CD4-positive, alpha-beta T cell treated with Interferon alpha-2 for 1 hour (primary cell): Measurements from ENCODE around the gene TPRG1L.

Experiments
- DNase-seq, 2 donors: peaks; one replicate each; pipeline ENCODE4 v3.0.0-alpha.2; 2020 to 2022

TPRG1L gene

DNA sequence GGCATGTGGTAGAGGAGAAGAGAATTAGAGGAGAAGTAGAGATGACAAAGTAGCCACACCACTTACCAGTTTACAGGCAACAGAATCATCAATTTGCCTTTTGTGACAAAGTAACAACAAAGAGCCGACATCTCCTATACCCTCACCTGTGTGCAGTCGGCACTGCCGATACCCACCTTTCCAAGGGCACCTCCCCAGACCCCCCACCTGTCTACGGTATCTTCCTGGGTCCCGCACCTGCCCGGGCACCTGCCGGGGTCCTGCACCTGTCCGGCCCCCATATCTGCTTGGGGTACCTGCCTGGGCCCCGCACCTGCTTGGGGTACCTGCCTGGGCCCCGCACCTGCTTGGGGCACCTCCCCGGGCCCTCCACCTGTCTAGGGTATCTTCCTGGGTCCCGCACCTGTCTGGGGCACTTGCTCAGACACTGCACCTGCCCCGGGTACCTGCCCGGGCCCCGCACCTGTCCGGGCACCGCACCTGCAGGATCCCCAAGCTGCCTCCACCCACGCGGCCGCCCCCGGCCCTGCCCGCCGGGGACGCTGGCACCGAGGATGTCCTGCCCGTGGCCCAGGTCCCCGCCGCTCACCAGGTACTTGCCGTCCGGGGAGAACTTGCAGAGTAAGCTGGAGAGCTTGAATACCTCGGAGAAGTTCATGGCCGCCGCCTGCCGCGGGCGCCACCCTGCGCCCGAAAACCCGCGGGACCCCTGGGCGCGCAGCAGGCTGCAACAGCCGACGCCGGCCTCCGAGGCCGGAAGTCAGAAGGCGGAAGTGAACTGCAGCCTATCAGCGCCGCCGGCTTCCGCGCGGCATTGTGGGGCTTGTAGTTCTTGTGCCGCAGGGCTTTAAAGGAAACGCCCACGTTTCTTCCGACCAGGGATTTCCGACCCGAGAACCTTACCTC lies 24.8 kb downstream of the TPRG1L start, which contains the start of gene WRAP73:
Gene WRAP73, minus strand, starts transcription at position 762 of the 906 bp plus-strand sequence. Its CDS starts 104 bp downstream, at position 658.
- peak; percentile 90 to 93 for DNase-seq

DNA sequence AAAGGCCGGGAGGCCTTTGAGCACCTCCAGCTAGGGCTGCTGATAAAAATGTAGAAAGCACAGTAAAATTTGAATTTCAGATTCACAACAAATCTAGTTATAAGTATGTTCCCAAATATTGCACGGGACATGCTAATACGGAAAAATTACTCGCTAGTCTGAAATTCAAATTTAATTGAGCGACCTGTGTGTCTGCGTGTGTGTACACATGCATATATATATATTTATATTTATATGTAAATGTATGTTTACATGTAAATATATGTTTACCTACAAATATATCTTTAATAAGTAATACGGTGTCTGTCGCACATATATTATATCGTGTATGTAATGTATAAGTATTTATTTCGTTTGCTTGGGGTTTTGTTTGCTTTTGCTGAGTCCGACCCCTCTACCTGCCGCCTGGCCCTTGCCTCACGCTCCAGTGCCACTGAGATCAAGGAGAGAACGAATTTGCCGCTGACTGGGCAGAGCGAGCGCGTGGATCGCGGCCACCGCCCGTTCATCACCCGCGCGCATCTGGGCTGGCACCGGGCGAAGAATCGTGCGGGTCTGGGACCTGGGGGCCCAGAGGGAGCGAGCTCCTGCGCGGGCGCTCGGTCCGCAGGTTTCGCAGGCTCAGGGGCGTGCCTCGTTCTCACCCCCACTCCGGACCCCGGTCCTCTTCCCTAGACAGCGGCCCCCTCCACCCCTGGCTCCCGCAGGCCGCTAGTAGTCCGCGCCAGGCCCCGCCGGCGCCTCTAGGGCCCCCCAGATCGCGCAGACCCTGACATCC lies 25.6 kb downstream of the TPRG1L start:
- DNase-seq = peak in 1 of 2 donors; percentile 6

DNA sequence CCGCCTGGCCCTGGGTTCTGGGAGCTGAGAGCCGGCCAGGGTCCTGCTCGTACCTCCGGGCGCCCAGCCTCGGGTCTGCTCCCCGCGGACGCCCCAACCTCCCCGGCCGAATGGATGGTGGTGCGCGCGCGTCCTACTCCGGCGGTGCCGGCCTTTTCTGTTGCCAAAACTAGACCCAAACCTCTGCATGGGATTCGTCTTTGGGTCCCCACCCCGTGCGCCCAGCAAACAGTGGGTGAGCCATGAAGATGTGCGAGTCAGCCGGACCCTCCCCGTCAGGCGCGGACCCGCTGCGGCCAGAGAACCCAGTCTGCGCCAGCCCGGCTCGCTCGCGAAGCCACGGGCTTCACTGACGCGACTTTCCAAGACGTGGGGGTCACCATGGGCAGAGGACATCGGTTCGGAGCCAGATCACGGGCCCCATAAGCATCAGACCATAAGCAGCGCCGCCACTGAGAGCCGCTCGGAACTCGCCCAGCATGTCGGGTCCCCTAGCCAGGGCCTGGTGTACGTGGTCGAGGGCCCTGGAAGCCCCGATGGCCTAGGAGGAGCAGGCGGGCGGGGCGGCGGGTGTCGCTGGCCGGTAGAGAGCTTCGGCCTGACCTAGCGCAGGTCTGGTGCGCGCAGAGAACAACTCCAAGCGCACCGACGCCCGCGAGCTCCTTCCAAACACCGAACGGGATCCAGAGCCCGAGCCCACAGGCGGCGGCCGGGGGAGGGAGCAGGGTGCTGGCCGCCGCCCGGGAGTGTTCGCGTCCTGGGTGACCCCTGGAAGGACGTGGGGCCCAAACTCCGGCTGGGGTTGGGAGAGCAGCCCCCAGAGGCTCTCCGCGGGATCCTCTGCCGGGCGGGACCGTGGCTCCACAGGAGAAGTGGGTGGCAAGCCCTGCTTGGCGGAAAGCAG lies 26.5 kb downstream of the TPRG1L start:
- peak in 1 of 2 donors; percentile 1 for DNase-seq

DNA sequence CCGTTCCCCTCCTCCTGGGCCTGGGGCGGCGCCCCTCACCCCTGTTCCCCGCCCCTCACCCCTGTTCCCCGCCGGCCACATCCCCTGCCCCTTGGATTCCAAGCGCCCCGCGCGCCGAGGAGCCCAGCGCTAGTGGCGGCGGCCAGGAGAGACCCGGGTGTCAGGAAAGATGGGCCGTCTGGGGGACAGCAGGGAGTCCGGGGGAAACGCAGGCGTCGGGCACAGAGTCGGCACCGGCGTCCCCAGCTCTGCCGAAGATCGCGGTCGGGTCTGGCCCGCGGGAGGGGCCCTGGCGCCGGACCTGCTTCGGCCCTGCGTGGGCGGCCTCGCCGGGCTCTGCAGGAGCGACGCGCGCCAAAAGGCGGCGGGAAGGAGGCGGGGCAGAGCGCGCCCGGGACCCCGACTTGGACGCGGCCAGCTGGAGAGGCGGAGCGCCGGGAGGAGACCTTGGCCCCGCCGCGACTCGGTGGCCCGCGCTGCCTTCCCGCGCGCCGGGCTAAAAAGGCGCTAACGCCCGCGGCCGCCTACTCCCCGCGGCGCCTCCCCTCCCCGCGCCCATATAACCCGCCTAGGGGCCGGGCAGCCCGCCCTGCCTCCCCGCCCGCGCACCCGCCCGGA lies 27.2 kb downstream of the TPRG1L start, which contains the start of gene TP73:
Gene TP73, plus strand, starts transcription at position 587 of the 618 bp plus-strand sequence. CDS start 29,850 bp downstream, outside the sequence.
- peak in 1 of 2 donors; percentile 2 for DNase-seq

DNA sequence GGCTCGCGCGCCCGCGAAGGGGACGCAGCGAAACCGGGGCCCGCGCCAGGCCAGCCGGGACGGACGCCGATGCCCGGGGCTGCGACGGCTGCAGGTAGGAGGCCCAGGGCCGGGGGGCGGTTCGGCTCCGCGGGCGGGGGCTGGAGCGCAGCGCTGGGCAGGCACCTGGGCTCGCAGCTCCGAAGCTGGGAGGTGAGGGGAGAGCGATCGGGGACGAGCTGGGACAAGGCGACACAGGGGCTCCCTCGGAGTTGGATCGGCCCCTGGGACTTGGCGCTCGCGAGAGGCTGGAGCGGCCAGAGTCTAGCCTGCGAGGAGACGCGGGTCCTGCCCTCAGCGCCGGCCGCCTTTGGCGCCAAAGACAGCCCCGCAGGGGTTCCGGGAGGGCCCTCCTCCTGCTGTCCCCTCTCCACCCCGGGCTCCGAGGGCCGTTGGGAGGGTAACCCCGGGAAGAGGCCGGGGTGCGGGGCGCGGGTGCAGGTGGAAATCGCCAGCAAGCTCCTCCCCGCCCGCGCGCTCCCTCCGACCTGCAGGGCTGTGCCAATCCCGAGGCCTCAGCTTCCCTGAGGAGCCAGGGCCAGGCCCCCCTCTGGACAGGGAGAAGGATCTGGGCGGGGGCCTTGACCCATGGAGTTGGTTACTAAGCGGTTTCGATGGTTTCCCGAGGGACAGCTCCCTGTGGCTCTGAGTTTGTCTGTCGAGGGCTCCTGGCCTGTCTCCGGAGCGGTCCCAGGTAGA lies 27.9 kb downstream of the TPRG1L start:
- DNase-seq = peak in 1 of 2 donors; percentile 10

DNA sequence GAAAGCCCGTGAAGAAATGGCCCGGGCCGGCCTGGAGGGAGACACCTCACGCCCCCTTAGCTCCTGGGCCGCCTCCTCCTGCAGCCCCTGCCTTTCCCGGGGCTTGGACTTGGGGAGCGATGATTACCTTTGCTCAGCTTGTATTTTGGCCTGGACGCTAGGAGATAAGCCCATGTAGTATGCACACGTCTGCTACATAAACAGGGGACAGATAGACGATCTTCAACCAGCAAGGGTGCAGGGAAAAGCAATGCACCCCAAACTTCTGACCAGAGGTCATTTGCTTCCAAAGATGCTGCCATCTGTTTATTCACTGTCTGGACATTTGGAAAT lies 28.4 kb downstream of the TPRG1L start:
- DNase-seq = no peak

DNA sequence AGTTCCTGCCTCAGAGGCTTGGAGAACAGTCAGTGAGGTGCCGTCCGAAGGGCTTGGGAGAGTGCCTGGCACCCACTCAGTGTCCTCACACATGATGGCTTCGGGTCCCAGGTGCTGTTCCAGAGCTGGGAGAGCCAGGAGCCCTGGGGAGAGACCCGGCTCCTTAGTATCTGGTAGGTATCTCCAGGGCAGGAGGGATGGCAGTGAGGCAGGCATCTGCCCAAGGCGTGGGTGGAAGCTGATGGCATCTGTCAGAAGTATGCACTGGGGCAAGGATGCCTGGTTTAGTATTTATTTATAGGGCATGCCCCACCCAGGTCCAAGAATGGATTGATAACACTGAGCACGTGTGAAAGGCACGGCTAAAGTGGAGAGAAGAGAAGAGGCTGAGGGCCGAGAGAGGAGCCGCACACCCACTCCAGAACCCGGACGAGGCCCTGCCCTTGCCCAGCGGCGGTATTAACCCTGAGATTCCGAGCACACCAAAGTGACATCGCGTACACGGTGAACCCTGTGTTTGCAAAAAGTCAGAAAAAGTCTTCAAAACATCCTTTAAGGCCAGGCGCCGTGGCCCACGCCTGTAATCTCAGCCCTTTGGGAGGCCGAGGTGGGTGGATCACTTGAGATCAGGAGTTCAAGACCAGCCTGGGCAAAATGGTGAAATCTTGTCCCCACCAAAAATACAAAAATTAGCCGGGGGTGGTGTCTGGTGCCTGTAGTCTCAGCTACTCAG lies 29.9 kb downstream of the TPRG1L start:
- DNase-seq = no peak

DNA sequence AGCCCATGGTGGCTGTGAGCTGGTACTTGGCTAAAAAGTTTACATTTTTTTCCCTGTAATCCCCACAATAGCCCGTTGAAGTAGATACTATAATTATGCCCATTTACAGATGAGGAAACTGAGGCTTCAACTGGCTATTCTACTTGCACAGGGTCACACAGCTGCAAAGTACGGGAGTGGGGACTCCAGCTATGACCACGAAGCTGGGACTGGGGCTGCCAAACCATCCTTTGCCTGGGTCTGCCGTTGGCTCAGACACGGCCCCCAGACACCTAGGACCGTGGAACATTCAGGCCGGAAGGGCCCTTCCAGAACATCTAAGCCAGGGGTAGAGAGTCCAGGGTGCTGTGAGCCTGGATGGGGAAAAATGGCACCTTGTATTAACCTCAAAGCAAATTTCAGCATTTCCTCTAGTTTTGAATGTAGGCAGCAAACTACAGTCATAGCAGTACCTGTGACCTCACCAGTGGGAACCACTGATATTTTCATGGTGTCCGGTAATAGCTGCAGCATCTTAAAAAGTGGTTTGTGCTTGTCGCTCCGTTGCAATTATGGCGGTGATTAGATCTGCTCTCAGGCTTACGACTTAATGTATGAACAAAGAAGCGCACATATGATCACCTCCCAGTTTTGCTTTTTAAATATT lies 31.8 kb downstream of the TPRG1L start:
- DNase-seq = no peak

DNA sequence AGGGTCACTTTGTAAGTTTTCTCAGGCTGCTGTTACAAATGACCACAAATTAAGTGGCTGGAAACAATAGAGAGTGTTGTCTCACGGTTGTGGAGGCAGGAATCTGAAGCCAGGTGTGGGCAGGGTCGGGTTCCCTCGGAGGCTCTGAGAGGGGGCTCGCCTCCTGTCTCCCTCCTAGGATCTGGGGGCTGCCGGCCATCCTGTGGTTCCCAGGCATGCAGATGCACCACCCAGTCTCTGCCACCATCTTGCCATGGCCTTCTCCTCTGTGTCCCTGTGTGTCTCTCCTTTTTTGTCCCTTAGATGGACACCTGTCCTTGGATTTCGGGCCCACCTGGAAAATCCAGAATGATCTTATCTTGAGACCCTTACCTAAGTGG lies 32.3 kb downstream of the TPRG1L start:
- no peak for DNase-seq

DNA sequence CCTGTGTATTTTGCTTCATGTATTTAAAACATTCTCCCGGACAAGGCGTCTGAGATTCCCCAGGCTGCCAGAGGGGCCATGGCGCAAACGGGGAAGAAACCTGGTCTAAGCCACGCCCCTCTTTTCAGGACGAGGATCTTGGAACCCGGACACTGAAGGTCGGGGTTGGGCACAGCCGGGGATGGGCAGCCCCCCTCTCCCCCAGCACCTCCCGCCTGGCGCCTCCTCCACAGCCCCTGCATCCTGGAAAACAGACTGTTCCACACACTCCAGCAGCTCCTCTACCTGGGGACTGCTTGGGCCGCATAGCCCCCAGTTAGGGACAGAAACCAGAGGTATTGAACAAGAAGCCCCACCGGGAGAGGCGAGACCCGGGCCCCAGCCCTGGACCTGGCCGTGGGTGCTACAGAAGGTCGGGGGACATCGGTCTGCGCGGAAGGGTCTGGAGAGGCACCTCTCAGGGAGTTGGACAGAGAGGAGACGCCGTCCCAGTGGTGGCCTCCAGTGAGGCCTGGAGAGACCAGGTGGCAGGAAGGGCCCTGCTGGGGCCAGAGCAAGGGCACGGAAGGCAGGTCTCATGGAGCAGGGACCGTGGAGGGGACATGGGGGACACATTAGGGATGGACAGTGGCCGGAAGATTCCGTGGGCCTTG lies 32.9 kb downstream of the TPRG1L start:
- DNase-seq = no peak

DNA sequence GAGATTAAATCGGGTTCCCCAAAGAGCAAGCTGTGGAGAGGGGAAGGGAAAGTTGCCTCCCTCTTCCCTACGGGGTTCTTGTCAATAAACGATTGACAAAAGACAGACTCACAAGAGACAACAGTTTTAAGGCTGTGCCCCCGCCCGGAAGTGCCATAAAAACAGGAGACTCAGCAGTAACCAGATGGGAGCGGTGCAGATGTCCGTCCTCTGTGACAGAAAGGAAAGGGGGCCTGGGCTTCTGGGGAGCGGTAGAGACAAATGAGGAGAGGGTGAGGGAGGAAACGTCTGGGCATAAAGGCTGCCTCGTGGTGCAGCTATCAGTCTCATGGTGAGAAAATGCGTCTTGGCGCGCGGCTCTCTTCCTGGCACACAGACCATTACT lies 33.4 kb downstream of the TPRG1L start:
- DNase-seq = no peak

DNA sequence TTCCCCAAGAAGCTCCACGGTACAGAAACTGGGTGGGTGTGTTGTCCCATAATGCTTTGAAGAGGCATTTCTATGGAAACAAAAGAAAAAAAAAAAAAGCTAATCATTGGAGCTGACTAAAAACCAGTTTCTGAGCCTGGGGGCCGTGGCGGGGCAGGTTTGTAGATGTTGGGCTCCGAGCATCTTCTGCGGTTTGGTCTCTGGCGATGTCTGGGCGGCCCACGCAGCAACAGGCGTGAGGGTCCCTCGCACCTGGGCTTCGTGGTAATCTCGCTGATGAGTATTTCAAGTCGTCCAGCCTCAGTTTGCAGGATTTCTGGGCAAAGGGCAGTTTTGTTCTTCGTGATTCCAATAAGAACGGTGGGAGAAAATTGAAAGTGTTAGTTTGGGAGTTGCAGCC lies 34.3 kb downstream of the TPRG1L start:
- no peak for DNase-seq

DNA sequence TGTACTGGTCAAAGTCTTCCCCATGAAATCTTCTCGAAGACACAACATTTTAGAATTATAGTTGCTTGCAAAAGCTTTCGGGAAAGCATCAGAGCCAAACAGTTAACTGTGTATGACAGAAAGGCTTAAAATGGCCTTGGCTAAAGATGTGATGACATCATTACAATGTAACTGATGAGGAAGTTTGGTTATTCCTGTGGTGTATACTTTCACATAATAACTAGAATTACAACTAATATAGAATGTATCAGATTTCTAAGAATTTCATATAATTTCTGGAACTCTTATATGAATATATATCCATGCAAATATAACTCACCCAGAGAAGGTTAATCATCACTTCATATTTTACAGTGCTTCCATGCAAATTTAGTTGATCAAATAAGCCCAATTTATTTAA lies 35.9 kb downstream of the TPRG1L start:
- no peak for DNase-seq

DNA sequence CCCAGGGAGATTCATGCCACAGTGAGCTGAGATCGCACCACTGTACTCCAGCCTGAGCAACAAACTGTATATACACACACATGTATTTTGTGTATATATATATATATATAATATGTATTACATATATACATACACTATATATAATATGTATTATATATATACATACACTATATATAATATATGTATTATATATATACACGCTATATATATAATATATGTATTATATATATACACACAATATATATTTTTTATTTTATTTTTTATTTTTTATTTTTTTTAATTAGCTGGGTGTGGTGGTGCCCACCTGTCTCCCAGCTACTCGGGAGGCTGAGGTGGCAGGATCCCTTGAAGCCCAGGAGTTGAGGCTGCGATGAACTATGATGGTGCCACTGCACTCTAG lies 36.8 kb downstream of the TPRG1L start:
- DNase-seq = no peak

DNA sequence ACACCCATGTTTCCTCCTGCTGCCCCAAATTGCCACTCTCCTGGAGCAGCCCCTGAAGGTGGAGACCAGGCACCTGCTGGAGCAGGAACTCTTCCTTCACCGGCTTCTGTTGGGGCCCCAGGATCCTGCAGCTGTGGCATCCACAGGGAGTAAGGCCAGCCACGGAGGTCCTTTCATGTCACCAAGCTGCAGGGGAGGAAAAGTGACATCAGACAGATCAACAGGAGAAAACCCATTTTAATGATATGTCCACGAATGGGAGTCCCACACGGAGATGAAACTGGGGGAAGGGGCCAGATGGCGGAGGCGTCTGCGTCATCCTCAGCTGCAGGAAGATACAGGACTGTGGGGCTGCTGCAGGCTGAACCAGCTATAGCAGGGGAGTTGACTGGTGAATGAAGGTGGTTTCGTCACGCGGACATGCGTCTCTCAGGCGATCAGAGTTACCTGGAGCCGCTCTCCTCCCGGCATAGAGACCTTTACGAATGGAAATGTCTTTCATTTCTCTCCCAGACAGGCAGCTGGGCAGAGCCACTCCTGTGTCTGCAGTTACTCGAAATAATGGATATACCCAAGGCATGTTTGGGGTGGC lies 37.4 kb downstream of the TPRG1L start:
- DNase-seq = no peak

DNA sequence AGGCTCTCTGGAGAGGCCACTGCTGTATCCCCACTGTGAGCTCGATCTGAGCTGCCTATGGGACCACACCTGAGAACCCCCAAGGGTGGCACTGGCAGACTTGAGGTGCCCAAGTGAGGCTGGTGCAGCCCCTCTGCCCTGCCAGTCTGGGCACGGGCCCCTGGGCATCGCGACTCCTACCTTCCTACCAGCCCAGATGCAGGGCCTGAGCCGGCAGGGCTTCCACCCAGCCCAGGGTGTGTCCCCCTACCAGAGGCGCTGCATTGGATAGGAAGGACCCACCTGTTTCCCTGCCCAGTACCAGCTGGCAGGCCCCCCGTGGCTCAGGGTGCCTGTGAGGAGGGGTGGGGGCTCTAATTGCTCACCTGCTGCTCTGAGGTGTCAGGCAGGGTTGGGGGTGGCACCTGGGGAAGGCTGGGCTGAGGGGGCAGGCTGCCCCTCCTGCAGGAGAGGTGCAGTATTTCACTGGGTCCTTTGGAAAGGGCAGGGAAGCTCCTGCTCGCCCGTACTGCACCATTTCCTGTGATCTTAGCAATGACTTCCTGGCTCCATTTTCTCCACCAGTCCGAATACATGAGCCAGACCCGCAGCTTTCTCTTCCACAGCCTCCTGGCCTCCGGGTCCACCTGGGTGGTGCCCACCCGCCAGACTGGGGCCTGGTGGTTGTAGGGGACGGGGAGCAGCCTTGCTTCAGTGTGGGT lies 39.3 kb downstream of the TPRG1L start:
- DNase-seq = no peak

DNA sequence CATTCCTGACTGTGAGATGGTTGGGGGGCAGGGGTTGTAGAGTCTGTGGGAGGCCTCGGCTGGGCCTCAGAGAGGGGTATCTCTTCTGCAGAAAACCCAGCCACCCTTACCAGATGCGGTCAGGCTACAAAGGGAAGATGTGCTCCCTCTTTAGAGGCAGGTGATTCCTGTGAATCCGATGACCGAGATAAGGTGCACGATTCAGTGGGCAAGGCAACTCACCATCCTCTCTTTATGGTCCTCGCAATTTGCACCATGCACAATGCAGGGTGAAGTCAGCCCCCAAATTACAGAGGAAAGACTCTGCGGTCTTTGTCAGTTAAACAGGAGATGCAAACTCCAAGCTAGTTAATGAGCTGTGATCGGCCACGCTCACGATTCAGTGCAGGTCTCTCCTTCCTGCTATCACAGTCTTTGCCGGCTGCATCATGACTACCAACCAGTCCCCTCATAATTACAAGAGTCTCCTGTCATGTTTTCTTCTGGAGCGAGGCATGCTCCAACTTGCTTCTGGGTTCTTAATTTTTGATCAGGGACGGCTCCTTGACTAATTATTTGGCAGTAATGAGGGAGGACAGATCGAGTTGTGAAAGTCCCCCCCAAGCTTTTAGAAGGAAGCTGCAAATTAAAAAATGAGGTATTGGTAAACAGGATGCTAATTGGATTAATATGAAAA lies 40.0 kb downstream of the TPRG1L start:
- no peak for DNase-seq

DNA sequence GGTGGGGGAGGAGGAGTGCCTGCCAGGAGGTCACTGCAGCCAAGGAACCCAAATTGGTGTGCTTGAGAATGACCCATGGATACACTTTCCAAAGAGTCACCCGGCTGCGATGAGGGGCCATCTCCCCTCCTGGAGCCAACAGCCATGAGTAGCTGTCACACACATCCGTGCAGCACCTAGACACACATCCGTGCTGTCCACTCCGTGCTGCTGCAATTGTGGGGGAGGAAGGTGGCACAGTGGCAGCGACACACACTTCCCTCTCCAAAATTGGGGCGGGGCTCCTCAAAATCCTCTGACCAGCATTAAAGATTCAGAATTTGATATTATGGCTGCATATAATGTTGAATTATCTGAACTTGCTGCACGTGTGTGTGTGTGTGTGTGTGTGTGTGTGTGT lies 43.3 kb downstream of the TPRG1L start:
- no peak for DNase-seq
